Keratinocyte (primary cell): Measurements from ENCODE around the gene FARP2. TPM values are rescaled to one million over a fixed set of nuclear protein-coding genes. Genes with fewer than 3 reads are reported as not detected.
"Not testable (repeated sequence)": the region's sequence is repeated elsewhere in the genome, so short reads cannot be mapped to it uniquely, and the experiment has no call there.

Source experiments
- DNase-seq: peaks from one replicate; pipeline ENCODE4 v3.0.0-alpha.2; 2011; ENCODE audit warnings: low read depth, missing footprints, low spot score
- FAIRE-seq: peaks from 2 replicates; lab custom pipeline; 2011; peaks lifted over from hg19 to GRCh38; lab: Jason Lieb, UNC
- H2AFZ ChIP-seq: 2 replicates; pipeline ENCODE4 v1.6.0; 2012; ENCODE audit warnings: low read length, control low read depth, inconsistent platforms; ENCODE audit not compliant: control insufficient read depth
- H3K27ac ChIP-seq: 2 replicates; pipeline ENCODE4 v1.5.1; 2011; ENCODE audit warnings: low read length; ENCODE audit not compliant: control insufficient read depth, insufficient read depth
- H3K27me3 ChIP-seq: 3 replicates; pipeline ENCODE4 v1.6.0; 2011; ENCODE audit warnings: low read length; ENCODE audit not compliant: control insufficient read depth, insufficient read depth; ENCODE audit errors: extremely low read depth
- H3K36me3 ChIP-seq, 2 experiments: 2 replicates in 1 of 2; 3 replicates in 1 of 2; pipeline ENCODE4 v1.5.1; 2011; ENCODE audit warnings: low read length in 2 of 2, mild to moderate bottlenecking in 1 of 2; ENCODE audit not compliant: control insufficient read depth in 2 of 2, insufficient read depth in 2 of 2; ENCODE audit errors: extremely low read depth in 1 of 2
- H3K4me1 ChIP-seq: 3 replicates; pipeline ENCODE4 v1.5.1; 2011; ENCODE audit warnings: low read length; ENCODE audit not compliant: control insufficient read depth, insufficient read depth; ENCODE audit errors: extremely low read depth
- H3K4me2 ChIP-seq: 3 replicates; pipeline ENCODE4 v1.6.0; 2011; ENCODE audit warnings: low read depth, low read length; ENCODE audit not compliant: control insufficient read depth, insufficient read depth; ENCODE audit errors: extremely low read depth
- H3K4me3 ChIP-seq, 3 experiments: fragments of 200-600 bp in 1 of 3; sonication (generic) in 1 of 3; 2 replicates in 2 of 3; 3 replicates in 1 of 3; pipeline ENCODE4 v1.5.1; 2011 to 2016; ENCODE audit warnings: low read length in 3 of 3, mild to moderate bottlenecking in 3 of 3, control low read depth in 2 of 3, inconsistent platforms in 1 of 3, low read depth in 1 of 3, mixed read lengths in 1 of 3, mixed run types in 1 of 3, moderate library complexity in 1 of 3; ENCODE audit not compliant: control insufficient read depth in 2 of 3, insufficient read depth in 2 of 3; ENCODE audit errors: extremely low read depth in 1 of 3
- H3K79me2 ChIP-seq: 2 replicates; pipeline ENCODE4 v1.6.0; 2012; ENCODE audit warnings: low read length; ENCODE audit not compliant: control insufficient read depth, insufficient read depth
- H3K9ac ChIP-seq: 3 replicates; pipeline ENCODE4 v1.6.0; 2011; ENCODE audit warnings: low read length; ENCODE audit not compliant: control insufficient read depth, insufficient read depth; ENCODE audit errors: extremely low read depth
- H3K9me1 ChIP-seq: 3 replicates; pipeline ENCODE4 v1.6.0; 2011; ENCODE audit warnings: low read length; ENCODE audit not compliant: control insufficient read depth, insufficient read depth; ENCODE audit errors: extremely low read depth
- H3K9me3 ChIP-seq: 2 replicates; pipeline ENCODE4 v1.5.1; 2012; ENCODE audit warnings: low read depth, low read length; ENCODE audit not compliant: control insufficient read depth
- H4K20me1 ChIP-seq: 3 replicates; pipeline ENCODE4 v1.6.0; 2011; ENCODE audit warnings: low read length; ENCODE audit not compliant: control insufficient read depth, insufficient read depth; ENCODE audit errors: extremely low read depth
- CTCF ChIP-seq, 3 experiments: IDR thresholded peaks in 1 of 3; conservative IDR thresholded peaks in 1 of 3; optimal IDR thresholded peaks in 1 of 3; 2 replicates in 2 of 3; 3 replicates in 1 of 3; pipeline versions ENCODE3 to v1.5.1; 2011; ENCODE audit warnings: low read length in 3 of 3, mild to moderate bottlenecking in 3 of 3, moderate library complexity in 2 of 3, control low read depth in 1 of 3, inconsistent platforms in 1 of 3; ENCODE audit not compliant: insufficient read depth in 2 of 3; ENCODE audit errors: extremely low read depth in 1 of 3
- EZH2 ChIP-seq: IDR thresholded peaks from one replicate; pipeline ENCODE4 v1.6.1; 2012; ENCODE audit warnings: inconsistent platforms, mild to moderate bottlenecking, low read length, moderate library complexity
- dilution Hi-C: fragments of 300-500 bp; cut with MboI; formaldehyde crosslinking; loops from one replicate; pipeline ENCODE4 v1.7.0; 2020; ENCODE audit warnings: low sequenced_read_pairs; ENCODE audit not compliant: extremely low pct_ligation_motif_present
- polyA plus RNA-seq, 5 experiments: library from polyadenylated mRNA; depleted of rRNA in 3 of 5; stranded (reverse) in 3 of 5; stranded (forward) in 1 of 5; unstranded in 1 of 5; fragments of >200 nt; gene quantifications; 1 replicate in 1 of 5; 2 replicates in 3 of 5; 3 replicates in 1 of 5; pipeline versions ENCODE4 v1.2.1 to v1.2.3, GENCODE V29; 2011 to 2012; ENCODE audit warnings: missing spikeins in 2 of 5, low read depth in 1 of 5, low replicate concordance in 1 of 5

FARP2 gene
- polyA plus RNA-seq, 1 donor (not counting 4 experiments of a cell fraction or from before 2014, with no cell fraction given): 39.3 TPM

- Histone ChIP-seq H3K36me3 (peaks cover 0 to 7% of the 10 kb centered on the region in 2 experiments), H4K20me1 (no peaks in the 10 kb centered on the region), H3K9me1 (no peaks in the 10 kb centered on the region), H3K27me3 (no peaks in the 10 kb centered on the region), H3K79me2 (peaks cover 36% of the 10 kb centered on the region), H3K4me1 (peaks cover 6% of the 10 kb centered on the region), H3K4me3 (no peak overlapping the region), H2AFZ (no peak overlapping the region), H3K9me3 (no peaks in the 10 kb centered on the region), H3K27ac (no peak overlapping the region), H3K4me2 (no peak overlapping the region), H3K9ac (no peak overlapping the region)
- FAIRE-seq: no peak
- no peak for DNase-seq
- dilution Hi-C loops: no loop called here
- no peak for TF ChIP-seq CTCF (optimal IDR thresholded peaks at IDR 0.05 in 1 of 3, IDR thresholded peaks at IDR 0.05 in 1 of 3, conservative IDR thresholded peaks at IDR 0.05 in 1 of 3; ENCODE audit: extremely low read depth in 1 of 3, insufficient read depth in 2 of 3, low read length in 3 of 3)
- TF ChIP-seq EZH2: no peak
Observed at GRCh38 chr2:241373446-241373845, 17.4 kb downstream of the FARP2 start.

GRCh38 chr2:241373906-241374305 is 17.8 kb downstream of the FARP2 start:
- H3K36me3 ChIP-seq, FAIRE-seq, H3K9me1 ChIP-seq, H4K20me1 ChIP-seq, dilution Hi-C loops, H3K27ac ChIP-seq, DNase-seq, H2AFZ ChIP-seq, H3K9me3 ChIP-seq, H3K4me3 ChIP-seq, H3K9ac ChIP-seq, H3K4me2 ChIP-seq, H3K27me3 ChIP-seq: not testable (repeated sequence)
- Histone ChIP-seq H3K79me2 (peaks cover 33% of the 10 kb centered on the region), H3K4me1 (peaks cover 11% of the 10 kb centered on the region)

DNA sequence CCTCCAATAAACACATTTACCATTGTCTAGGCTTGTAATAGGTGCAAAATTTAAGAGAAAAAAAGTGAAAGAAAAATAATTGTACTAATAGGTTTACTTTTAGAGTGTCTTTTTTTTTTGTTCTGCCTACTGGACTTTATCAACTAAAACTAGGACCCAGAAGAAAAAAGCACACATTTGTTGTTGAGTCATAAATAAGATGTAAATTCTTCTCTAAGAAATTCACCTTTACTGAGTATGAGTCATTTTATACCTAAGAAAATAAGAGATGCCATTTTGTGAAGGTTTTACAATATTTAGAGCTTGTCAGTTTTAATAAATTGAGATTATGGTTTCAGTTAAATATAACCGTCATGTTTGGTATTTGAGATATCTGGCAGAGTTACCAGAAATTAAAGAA is 19.2 kb downstream of the FARP2 start:
- H3K9ac ChIP-seq: no peak overlapping the region
- H3K4me1 ChIP-seq: peaks cover 13% of the 10 kb centered on the region
- no peaks in the 10 kb centered on the region for H3K9me1 ChIP-seq
- dilution Hi-C loops: no loop called here
- TF ChIP-seq EZH2 (no peak), CTCF (optimal IDR thresholded peaks at IDR 0.05 in 1 of 3, IDR thresholded peaks at IDR 0.05 in 1 of 3, conservative IDR thresholded peaks at IDR 0.05 in 1 of 3; ENCODE audit: extremely low read depth in 1 of 3, insufficient read depth in 2 of 3, low read length in 3 of 3) (no peak)
- H4K20me1 ChIP-seq: no peaks in the 10 kb centered on the region
- no peak overlapping the region for H3K4me3 ChIP-seq
- FAIRE-seq (no peak), DNase-seq (no peak)
- no peak overlapping the region for H3K27ac ChIP-seq
- H3K27me3 ChIP-seq: no peaks in the 10 kb centered on the region
- peaks cover 34% of the 10 kb centered on the region for H3K79me2 ChIP-seq
- no peak overlapping the region for H3K4me2 ChIP-seq
- H2AFZ ChIP-seq: no peak overlapping the region
- no peaks in the 10 kb centered on the region for H3K9me3 ChIP-seq
- H3K36me3 ChIP-seq: peaks cover 0 to 7% of the 10 kb centered on the region in 2 experiments
